ENCODE results near the gene DNAJB6.
"Not testable (repeated sequence)": the region's sequence is repeated elsewhere in the genome, so short reads cannot be mapped to it uniquely, and the experiment has no call there.

The DNAJB6 gene

GRCh38 chr7:157444011-157444842, 107.4 kb downstream of the DNAJB6 start:
- no peak for DNase-seq

- DNase-seq: no peak
Observed at GRCh38 chr7:157444843-157445135, 108.0 kb downstream of the DNAJB6 start.

DNA sequence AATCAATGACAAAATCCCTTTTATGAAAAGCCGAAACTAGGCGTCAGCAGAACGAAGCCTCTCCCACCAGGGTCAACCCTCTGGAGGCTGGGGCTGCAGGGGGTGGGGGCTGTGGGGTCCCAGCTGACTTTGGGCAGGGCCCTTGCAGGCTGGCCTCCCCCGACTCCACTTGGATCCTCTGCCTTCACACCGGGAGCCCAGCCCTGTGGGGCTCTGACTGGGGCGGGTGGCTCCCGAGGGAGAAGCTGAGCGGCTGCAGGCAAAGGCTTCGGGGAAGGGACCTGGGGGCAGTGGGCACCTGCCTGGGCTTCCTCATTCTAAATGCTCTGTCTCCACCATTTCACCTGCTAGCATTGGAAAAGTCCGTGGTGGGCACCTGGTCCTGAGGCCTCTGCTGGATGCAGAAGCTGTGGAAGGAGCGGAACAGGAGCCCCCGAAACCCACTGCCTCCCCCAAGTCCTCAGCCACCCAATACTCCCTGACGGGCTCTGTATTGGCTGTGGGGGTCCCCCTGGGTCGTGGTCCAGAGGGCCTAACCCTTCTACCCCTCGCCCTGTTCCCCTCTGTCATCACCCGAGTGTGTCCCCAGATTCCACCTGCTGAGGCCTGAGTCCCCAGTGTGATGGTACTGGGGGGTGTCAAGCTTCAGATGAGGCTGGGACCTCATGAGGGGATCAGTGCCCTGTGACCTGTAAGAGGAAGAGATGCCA, 108.6 kb downstream of the DNAJB6 start:
- DNase-seq: no peak

DNA sequence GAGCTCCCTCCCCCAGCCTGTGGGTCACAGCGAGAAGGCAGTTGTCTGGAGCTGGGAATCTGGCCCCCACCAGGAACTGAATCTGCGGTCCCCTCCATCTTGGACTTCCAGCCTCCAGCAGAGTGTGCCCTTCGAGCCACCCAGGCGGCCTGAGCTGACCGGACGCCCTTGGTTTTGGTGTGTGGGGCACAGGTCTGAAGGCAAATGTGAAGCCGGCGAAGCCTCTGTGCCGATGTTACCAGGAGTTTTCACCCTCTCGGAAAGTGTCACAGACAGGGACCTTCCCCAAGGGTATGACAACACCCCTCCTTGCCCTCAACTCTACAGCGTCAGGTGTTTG, 109.1 kb downstream of the DNAJB6 start:
- DNase-seq: no peak

GRCh38 chr7:157446322-157446721, 109.5 kb downstream of the DNAJB6 start:
- no peak for DNase-seq

GRCh38 chr7:157454003-157454402, 117.2 kb downstream of the DNAJB6 start:
- not testable (repeated sequence) for DNase-seq

DNA sequence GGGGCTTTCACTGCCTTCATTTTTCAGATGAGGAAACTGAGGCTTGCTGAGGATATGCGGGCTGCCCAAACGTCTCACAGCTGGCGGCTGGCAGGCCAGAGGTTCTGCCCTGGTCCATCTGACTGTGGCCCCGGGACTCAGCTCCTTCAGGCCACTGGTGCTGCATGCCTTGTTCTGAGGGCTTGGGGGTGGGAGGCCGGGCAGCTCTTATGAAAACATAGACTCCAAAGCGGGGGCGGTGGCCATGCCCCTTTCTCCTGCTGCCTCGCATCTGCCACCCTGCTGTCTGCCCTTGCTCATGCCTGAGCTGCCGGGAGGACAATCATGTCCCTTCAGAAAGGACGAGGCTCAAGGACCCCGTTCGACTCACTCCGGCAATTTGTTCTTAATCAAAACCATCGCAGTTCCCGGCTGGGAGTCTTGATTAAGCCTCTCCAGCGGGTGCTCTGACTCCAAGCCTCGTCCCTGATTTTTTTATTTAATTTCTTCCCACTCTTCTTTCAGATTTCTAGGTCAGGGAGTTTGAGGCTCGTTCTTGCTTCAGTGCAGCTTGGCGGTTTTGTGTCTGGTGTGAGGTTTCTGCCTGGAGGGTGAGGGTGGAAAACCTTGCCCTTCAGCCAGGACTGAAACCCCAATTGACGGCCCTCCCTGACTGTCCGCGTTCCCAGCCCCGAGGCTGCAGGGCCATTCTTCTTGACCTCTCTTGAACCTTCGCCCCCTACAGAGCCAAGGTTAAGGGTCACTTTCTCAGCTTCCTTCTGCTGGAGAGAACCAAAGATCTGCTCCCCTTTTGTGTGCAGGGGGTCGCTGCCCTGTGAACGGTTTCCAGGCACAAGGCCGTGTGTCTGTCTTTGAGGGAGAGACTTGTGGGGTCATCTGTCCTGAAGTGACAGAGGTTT, 120.8 kb downstream of the DNAJB6 start:
- DNase-seq: no peak

DNA sequence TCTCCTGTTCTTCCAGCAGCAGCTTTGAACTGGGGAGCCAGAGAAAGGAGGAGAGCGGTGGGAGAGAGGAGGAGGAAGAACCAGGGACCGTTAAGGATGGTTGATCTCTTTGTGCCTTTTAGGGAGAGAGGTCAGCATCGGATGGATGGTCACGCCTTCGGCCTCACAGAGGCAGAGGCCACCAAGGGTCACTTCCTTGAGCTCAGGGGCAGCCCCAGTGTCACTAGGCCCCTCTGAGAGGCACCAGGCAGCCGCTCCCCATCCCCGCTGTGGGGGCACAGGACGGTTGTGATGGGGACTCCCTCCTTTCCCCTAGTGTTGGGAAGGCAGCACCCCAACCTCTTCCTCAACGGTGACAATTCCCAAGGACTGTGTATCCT, 121.4 kb downstream of the DNAJB6 start:
- DNase-seq: no peak

DNA sequence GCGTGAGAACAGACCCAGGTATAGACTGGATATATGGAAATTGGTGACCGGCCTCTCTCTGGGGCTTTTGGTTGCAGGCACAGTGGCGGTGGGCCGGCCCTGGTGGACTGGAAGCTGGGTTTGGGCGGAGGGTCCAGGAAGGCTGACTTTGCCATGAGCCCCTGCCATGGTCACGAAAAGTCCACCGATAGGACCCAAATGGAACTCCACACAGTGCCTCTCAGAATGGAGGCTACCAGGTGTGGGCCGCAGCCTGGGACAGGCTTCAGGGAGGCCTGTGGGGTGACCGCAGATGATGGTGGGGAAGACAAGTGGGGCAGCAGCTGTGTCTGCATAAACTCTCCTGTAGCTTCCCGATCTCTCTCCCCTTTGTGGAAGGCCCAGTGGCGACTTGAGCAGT, 123.2 kb downstream of the DNAJB6 start:
- no peak for DNase-seq

GRCh38 chr7:157460721-157461120, 123.9 kb downstream of the DNAJB6 start:
- DNase-seq: no peak

GRCh38 chr7:157461573-157462418, 125.0 kb downstream of the DNAJB6 start:
- DNase-seq: no peak

GRCh38 chr7:157462419-157462771, 125.6 kb downstream of the DNAJB6 start:
- no peak for DNase-seq

DNA sequence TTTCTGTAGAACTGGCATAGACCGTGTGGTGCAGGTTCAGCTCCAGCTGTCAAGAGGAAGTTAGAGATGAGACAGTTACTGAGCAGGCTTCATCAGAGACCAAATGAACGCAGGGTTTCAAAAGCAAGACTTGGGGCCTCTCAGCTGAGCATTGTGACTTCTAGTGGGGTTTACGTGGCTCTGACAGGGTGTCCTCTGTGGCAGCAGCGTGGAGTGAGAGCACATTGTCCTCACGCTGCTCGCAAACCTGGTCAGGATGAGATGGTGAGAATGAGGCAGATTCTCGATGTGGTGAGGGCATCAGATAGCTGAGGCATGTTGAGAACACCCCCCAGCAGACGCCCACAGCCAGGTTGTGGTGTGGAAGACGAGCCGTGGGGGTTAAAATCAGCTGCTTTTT, 126.0 kb downstream of the DNAJB6 start:
- DNase-seq: no peak

- DNase-seq: no peak
Observed at GRCh38 chr7:157463245-157463644, 126.4 kb downstream of the DNAJB6 start.

DNA sequence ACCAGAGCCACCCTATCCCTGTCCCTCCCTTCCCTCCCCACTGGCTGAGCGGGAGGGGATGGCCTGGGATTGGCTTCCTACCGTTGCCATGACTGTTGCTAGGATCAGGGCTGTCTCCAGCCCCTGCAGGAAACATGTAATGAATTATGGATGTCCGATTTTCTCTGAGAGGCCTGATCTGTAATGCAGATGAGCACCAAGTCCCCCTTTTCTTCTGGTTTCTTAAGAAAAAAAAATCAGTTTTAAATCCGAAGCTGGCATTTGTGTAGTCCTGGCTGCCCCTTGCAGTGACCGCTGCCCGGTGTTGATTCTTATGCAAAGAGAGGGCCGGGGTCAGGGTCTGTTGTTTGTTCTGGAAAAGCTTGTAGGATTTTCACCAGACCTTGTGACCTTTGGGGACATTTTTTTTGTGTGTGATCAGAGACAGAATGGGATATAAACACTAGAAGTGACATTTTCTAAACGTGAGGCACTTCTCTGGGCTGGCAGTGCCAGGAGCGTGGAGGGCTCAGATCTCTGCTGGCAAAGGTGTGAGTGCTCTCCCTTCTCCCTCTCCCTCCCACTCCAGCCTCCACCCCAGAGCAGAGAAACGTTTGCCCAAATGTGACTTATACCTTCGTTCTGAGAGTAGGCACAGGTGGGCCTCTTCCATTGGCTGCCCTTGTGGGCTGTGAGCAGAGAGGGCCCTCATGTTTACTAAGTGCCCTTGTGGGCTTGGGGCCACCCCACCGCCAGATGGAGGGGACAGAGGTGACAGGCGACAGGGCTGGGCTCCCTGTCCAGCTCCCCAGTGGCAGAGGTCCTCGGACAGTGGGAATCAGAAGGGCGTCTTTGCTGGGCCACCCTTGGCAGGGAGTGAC, 127.5 kb downstream of the DNAJB6 start:
- DNase-seq: no peak

- no peak for DNase-seq
Observed at GRCh38 chr7:157464971-157465886, 128.4 kb downstream of the DNAJB6 start.

DNA sequence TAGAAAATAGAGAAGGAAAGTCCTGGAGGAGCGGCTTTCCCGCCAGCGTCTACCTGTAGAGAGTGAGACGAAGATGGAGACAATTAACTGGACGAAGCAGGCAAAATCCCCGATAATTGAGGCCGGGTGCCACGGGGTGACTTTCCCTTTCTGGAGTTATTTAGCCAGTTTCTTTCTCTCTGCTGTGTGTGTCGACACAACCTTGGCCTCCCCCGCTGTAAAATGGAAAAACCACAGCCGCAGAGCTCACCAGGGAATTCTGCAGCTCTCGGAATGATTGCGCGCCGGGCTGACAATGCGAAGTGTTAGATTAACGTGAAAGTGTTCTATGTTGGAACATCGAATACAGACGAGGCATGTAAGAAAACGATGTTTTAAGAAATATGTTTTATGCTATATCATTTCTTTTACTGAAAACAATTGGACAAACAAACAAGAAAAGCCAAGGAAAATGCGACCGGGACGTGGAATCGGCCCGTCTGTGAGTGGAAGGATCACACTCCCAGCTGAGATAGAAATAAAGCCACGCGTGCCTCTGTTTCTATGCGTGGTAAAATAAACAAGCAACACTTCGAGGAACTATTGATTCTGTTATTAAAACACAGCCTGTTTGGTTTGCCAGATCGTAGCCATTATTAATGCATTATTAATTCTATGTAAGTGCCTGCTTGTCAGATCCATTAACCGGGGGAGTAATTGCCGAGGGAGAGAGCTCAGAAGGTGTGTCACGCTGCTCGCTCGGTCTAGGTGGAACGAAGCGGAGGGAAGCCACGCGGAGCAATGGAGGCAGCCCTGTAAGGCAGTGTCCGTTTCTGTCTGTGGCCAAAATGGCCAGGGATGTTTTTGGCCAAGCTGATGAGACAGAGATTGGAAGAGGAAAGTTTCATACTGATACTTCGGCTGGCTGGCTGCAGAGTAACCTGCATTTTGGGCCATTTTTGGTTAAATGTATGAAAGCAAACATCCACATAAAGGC, 129.4 kb downstream of the DNAJB6 start:
- DNase-seq: no peak

DNA sequence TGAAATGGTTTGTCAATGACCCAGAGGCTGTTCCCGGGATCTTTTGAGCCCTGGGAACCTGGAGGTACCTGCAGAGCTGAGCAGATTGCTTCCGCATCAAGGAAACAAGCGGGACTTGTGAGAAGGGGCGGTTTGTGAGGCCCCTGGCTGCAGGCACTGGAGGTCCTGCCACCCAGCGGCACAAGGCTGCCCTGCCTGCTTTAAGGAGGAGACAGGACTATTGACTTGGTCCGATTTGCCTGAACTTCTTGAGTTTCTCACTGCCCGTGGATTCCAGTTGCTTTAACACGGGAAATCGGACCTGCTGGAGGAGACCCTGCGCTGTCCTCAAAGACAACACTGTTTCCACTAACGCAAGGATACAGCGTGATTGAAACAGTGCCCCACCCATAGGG, 130.1 kb downstream of the DNAJB6 start:
- DNase-seq: no peak
